ENCODE measurements around the gene OSTF1.

The OSTF1 gene, protein sequence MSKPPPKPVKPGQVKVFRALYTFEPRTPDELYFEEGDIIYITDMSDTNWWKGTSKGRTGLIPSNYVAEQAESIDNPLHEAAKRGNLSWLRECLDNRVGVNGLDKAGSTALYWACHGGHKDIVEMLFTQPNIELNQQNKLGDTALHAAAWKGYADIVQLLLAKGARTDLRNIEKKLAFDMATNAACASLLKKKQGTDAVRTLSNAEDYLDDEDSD

DNA sequence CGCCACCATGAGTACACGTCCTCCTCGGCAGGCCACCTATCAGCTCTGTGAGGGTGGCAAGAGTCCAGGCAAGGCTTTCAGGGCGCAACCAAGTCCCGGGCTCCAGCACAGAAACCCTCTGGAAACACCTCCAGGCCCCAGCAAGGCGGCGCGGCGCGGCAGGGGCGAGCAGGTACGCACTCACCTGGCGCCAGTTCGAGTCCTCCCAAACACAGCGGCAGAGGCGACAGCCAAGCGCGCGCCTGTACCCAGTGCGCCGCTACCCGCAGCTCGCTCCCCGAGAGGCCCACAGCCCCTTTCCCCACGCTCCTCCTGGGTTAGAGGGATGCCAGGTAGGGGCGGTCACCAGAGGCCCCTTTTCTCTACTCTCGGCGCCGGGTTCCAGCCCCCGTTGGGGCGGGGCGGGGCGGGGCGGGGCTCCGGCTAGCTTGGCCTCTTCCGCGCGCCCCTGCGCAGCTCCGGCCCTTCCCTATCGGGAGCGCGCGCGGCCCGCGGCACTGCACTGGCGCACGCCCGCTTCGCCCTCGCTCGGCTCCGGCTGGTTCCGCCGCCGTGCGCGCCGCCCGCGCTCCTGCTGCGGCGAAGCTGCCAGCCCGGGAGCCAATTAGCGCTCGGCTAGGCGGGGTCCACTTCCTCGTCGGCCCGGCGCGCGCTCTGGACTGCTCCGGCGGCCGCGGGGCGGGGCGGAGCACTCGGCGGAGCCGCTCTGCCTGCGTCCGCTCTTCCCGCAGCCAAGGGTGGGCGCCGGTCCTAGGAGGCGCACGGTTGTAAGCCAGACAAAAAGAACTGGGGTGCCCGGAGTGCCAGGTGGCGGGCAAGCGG lies at the start of gene OSTF1, which contains the start of gene NMRK1:
TSS of gene OSTF1 (plus strand) at position 691 of the 822 bp plus-strand sequence. CDS start 179 bp downstream, outside the sequence.
TSS of gene NMRK1 (minus strand) at position 332 of the 822 bp plus-strand sequence. CDS start 5,040 bp downstream, outside the sequence.
- DNase-seq (ENCODE audit: low read depth, low spot score): peak; percentile 100

DNA sequence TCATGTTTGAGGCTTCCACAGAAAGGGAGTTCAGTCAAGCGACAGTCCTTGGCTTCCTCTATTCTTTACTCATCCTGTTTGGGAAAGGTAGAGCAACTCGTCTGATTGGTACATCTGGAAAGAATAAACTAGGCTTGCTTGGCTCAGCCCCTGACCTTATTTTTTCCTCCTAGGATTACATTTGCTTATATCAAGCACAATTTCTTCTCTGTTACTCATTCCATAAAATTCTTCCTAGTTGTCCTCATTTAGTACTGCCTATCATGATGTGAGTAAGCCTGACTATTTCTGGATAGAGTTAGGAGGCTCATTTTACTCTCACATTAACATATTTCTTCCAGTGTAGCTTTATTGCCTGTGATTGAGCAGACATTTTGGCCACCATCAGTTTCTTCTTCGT lies 49.3 kb upstream of the OSTF1 start:
- peak; percentile 18 for DNase-seq (ENCODE audit: low read depth, low spot score)

- no peak for DNase-seq (ENCODE audit: low read depth, low spot score)
Measured at GRCh38 chr9:75039801-75040200, 48.5 kb upstream of the OSTF1 start.

DNA sequence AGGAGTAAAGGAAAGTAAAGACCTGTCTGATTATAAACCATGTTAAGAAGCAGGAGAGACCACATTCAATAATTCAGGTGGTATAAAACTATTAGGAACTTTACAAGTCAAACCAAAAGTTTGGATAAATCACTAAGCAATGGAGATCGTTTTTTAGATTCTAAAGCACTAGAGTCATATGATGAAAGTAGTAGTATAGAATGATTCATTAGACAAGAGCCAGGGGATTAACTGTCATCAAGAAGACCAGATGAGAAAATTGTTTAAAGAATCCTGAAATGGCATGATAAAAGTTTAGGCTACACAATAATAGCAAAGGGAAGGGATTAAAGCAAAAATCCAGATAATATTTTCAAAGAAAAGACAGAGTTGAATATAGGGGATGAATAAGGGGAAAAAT lies 47.3 kb upstream of the OSTF1 start:
- DNase-seq (ENCODE audit: low read depth, low spot score): no peak

- no peak for DNase-seq (ENCODE audit: low read depth, low spot score)
Measured at GRCh38 chr9:75046725-75047345, 41.5 kb upstream of the OSTF1 start.

- DNase-seq (ENCODE audit: low read depth, low spot score): no peak
Measured at GRCh38 chr9:75047506-75047905, 40.8 kb upstream of the OSTF1 start.

DNA sequence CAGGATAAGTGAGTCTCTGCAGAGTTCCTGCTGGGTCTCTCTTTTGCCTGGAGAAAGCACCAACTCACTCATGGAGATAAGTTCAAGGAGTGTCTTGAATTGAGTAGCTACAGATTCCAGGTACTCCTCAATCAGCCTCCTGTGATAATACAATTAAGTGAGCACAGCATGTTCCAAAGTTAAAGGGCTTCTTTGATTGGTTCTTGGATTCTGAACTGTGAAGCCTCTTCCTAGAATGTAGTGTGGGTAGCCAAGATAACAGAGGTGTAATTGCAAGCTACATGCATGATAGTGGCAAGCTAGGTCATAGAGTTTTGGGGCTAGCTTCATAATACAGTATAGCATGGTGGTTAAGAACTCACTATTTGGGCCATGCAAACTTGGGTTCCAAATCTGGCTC lies 37.0 kb upstream of the OSTF1 start:
- no peak for DNase-seq (ENCODE audit: low read depth, low spot score)

DNA sequence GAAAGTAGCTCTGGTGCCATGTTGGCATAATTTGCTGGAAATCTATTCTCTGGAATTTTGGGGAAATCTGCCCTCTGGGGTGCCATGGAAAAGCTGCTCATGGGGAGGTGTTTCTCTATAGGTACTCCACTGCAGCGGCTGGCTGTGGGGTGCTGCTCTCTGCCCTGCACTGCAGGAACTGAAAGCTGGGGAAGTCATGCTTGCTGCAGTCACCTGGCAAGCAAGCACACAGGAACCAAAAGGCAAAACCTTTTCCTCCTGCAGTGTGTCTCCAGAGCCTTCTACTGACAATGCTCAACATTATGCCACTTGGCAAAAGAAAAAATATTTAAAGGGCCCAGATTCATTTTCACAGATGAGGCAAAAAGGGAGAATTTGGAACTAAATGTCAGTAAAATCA lies 34.4 kb upstream of the OSTF1 start:
- no peak for DNase-seq (ENCODE audit: low read depth, low spot score)

DNA sequence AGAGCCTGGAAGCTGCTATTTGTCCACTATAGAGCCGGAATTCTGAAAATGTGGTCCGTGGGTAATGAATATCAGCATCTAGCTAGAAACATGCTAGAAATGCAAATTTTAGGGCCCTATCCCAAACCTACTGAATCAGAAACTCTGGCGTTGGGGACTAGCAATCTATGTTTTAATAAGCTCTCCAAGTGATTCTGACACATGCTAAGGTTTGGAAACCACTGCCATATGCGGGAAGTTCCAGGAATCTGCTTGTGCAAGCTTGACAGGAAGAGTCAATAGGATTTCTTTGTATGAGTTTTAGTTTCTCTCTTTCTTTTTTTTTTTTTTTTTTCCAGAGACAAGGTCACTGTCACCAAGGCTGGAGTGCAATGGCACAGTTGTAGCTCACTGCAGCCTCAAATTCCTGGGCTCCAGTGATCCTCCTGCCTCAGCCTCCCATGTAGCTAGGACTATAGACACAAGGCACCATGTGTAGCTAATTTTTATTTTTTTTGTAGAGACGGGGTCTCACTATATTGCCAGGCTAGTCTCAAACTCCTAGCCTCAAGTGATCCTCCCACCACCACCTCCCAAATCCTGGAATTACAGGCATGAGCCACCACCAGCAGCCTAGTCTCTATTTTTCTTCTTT lies 33.8 kb upstream of the OSTF1 start:
- peak; percentile 42 for DNase-seq (ENCODE audit: low read depth, low spot score)

DNA sequence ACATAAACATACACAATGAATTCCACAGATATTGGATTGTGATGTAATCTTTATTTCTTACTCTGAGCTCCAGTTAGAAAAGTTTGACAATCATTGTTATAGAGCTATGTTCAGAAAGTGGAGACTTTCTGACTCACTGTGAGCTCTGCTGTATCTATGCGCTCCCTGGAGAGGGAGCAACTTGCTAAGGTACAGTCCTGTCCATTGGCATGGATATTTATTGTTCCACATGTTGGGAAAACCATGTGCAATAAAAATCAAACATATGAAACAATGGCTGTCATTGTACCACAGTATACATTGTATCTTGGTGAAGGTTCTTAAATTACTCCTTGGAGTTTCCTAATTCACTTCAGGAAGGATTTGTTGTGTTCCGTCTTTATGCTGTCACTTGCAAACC lies 27.1 kb upstream of the OSTF1 start:
- DNase-seq (ENCODE audit: low read depth, low spot score): no peak

DNA sequence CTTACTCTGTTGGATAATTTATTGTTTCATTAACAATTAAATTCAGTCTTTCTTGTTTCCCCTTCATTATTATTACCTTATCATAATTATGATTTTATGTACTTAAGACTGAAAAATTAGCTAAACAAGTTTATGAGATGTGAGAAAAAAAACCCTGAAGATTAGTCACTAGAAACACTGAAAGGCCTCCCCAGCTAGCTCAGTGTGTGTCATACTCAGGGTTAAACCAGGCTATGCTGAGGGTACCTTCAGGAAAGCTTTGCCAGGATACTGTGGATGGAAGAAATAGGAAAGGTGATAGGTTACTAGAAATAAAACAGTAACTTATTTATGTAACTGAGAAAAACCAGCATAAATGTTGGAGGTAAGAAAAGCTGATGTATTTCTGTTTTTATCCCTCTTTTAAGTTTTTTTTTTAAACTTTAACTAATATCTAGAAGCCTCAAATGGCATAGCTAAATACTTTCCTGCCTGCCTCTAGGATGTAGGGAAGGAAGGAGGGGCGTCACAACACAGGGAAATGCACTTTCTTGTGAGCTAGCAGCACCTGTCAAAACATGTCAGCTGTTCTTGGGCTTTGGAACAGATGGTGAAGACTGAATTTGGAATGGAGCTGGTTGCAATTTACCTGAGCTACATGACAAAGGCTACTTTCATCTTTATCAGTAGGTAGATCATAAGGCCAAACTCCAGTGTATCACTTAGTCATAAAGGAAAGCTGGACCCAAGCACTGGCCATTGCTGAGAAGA lies 24.6 kb upstream of the OSTF1 start:
- no peak for DNase-seq (ENCODE audit: low read depth, low spot score)

- peak; percentile 41 for DNase-seq (ENCODE audit: low read depth, low spot score)
Measured at GRCh38 chr9:75064307-75065025, 23.8 kb upstream of the OSTF1 start.

DNA sequence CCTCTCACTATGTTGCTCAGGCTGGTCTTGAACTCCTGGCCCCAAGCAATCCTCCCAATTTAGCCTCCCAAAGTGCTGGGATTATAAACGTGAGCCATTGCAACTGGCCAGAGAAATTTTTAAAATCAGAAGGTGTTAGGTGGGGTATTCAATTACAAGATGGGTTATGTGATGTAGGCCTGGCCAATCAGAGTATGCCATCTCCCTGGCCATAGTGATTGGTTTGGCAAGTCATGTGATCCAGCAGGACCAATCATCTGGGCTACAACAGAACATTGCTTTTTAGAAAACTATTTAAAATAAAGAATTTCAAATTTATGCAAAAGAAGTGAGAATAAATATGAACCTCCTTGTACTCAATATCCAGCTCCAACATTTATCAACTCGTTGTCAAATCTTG lies 22.8 kb upstream of the OSTF1 start:
- no peak for DNase-seq (ENCODE audit: low read depth, low spot score)

GRCh38 chr9:75067894-75068293 lies 20.4 kb upstream of the OSTF1 start:
- no peak for DNase-seq (ENCODE audit: low read depth, low spot score)

GRCh38 chr9:75069171-75069570 lies 19.1 kb upstream of the OSTF1 start:
- no peak for DNase-seq (ENCODE audit: low read depth, low spot score)

DNA sequence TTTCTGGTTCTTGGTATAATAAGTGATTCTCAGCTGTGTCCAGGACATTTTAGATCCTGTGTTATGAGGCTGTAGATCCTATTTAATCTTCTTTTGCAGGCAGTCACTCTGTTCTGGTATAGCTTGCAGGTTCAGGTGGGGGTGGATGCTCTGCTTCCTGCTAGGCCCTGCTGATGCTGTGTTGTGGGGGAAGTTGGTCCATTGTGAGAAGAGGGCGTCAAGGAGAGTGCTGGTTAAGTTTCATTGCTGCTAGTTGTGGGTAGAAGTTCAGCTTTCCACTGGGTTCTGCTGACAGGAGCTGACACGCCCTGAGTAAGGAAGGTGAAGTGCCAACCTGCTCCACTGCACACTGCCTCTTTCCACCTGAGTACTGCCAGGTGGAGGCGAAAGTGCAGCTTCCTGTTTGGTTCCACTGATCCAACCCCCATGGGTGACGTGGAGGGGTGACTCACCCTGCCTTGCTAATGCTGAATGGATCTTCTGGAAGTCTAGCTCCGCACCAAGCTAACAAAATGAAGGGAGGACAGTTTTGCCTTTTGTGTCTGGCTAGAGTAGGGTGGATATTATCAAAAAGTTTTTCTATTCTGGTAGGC lies 16.7 kb upstream of the OSTF1 start:
- no peak for DNase-seq (ENCODE audit: low read depth, low spot score)

- no peak for DNase-seq (ENCODE audit: low read depth, low spot score)
Measured at GRCh38 chr9:75072895-75073294, 15.4 kb upstream of the OSTF1 start.

GRCh38 chr9:75081632-75082031 lies 6.7 kb upstream of the OSTF1 start:
- no peak for DNase-seq (ENCODE audit: low read depth, low spot score)

- no peak for DNase-seq (ENCODE audit: low read depth, low spot score)
Measured at GRCh38 chr9:75083188-75083970, 4.9 kb upstream of the OSTF1 start.

All from astrocyte of the hippocampus (primary cell).